HG03521 (cell line): ENCODE measurements around the gene PHTF1.

ENCODE experiments used
- ATAC-seq: cut with Tn5 transposase; IDR thresholded peaks from one replicate; pipeline ENCODE4 v1.9.1; 2021; ENCODE audit warnings: mild to moderate bottlenecking, moderate library complexity; ENCODE audit not compliant: unreplicated experiment

Gene PHTF1

DNA sequence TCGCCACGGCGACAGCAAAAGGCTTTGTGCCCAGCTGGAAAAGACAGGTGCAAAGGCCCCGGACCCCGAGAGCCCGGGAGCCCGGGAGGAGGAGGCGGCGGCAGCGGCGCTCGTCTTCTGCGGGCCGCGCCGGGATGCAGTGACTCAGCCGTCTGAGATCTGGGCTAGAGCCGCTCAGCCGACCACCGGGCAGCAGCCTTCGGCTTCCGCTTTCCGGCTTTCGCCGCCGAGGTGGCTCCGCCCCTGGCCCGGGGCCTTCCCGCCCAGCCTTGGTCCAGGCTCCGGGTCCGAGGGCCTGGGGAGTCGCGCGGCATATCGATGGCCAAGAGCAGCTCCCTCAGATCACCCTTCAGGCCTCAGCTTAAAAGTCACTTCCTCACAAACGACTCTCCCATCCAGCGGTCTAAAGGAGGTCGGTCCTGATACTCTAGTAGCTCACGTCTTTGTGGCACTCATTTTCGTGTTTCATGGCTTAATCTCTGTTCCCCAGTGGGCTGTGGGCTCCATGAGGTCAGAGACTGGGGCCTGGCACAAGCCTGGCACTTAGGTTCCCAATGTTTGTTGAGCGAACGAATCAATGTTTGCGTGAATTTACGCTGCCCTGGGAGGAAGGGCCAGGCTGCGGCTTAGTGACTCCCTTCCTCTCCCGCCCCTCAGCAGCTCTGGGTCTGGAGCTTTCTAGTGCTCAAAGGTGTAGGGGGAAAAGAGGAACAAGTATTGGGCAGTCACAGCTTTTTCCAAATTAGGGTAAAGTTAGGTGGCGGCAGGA lies at the start of gene PHTF1:
PHTF1 (minus strand) TSS at position 154 of the 769 bp plus-strand sequence. CDS start 783 bp downstream, outside the sequence.
- ATAC-seq, result peak; percentile 68

DNA sequence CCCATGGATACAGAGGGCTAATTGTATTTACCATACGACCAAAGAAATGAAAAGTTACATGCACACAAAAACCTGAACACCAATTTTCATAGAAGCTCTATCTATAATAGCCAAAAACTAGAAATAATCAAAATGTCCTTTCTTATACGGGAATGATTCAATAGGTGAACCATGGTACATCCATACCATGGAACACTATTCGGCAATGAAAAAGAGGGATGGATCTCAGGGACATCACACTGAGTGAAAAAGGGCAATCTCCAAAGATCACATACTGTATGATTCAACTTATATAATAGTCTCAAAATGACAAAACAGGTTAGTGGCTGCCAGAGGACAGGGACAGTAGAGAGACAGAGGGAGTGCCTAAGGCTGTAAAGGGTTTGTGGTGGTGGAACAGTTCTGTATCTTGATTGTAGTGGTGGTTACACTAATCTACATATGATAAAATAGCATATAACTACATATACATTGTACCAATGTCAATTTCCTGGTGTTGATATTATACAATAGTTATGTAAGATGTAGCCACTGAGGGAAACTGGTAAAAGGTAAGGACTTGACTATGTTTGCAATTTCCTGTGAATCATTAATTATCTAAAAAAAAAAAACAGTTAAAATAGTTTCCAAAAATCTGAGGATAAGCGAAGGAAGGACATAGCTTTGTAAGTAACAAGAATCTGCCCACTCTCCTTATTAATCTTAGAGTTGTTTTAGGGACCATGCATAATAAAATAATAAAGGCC lies 49.3 kb upstream of the PHTF1 start:
- ATAC-seq, result no peak

DNA sequence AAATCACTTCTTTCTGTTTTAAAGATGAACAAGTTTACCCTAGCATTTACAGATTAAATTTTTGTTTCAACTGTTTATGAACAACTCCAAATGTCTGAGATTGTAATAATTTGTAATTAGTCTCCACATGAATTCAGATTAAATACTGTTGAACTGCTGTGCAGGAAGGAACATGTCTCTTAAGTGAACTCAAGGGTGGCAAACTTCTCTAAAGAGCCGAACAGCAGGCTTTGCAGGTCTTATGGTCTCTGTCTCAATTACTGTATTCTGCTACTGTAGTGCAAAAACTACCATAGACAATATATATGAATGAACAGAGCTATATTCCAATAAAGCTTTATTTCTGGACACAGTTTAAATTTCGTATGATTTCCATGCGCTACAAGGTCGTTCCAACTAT lies 46.4 kb upstream of the PHTF1 start:
- ATAC-seq, result no peak

DNA sequence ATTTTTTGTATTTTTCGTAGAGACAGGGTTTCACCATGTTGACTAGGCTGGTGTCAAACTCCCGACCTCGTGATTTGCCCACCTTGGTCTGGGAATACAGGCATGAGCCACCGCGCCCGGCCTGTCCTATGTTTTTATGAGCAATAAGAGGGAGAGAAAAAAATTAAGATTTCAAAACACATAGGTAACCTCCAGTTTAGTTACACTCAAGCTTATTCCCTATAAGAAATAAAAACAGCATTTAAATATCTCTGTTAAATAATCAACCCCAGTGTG lies 45.9 kb upstream of the PHTF1 start:
- no peak for ATAC-seq

DNA sequence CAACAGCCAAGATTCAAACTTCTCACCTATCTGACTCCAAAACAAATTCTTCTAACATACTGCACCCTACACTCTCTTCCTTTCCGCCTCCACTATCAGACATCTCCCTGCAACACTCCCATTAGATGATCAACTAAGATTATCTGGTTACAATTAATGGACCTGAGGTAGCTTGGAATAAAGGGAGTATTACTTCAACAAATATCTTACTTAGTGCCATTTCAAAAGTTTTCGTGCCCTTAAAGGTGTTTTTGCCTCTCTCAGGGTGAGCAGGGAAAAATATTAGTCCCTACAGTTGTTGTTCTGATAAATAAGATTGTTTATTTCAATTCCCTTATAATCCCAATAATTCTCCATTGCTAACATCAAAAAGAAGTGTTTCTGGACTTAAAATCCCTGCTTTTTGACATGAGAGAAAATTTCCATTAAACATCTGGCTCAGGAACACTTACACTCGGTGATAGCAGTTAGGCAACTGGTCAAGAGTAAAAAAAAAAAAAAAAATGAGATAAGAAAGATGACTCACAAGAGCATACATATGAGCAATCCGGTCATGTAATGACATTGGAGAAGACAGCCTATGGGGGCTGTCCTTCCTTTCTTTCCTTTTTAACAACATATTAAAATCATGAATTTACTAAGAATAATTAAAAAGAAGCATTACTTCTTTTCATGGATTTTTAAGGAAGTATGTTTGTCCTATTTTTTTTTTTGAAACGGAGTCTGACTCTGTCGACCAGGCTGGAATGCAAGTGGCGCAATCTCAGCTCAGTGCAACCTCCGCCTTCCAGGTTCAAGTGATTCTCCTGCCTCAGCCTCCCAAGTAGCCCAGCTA lies 45.4 kb upstream of the PHTF1 start:
- no peak for ATAC-seq

DNA sequence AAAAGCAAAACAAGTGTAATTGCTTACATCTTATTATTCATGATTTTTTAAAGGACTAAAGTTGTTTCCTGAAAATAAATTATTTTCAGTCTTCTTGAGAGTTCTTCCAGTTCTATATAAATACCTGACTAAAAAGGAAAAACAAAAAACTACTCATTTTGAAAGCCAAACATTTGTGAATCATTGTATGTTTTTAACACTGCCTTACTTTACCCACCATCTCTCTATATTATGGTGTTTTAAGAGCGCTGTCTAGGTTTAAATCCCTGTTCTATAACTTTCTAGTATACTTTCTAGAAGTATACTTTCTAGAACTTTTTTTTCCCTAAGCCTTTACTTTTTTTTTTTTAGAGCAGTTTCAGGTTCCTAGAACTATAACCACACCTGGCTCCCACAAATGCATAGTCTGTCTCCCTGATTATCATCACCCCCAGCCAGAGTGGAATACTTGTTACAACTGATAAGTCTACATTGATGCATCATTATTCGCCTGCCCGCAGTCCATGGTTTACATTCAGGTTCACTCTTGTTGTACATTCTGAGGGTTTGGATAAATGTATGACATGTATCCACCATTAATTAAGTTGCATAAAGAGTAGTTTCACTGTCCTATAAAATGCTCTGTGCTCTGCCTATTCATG lies 43.2 kb upstream of the PHTF1 start:
- no peak for ATAC-seq

DNA sequence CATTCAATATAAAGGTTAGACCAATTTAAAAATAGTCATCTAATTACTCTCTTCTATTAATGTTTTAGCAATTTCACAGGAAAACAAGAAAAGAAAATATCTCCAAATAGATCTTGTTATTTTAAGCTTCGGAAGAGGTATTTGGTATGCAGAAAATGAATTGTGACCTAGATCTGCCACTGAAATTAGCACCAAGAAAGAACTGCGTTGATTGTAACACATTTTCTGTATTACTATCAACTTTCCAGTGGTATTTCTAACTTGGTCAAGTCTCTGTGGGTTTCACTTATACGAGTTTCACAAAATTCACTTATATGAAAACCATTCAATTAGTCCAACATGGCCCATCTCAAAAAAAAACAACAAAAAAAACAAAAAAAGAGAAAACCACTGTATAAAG lies 41.2 kb upstream of the PHTF1 start:
- no peak for ATAC-seq

DNA sequence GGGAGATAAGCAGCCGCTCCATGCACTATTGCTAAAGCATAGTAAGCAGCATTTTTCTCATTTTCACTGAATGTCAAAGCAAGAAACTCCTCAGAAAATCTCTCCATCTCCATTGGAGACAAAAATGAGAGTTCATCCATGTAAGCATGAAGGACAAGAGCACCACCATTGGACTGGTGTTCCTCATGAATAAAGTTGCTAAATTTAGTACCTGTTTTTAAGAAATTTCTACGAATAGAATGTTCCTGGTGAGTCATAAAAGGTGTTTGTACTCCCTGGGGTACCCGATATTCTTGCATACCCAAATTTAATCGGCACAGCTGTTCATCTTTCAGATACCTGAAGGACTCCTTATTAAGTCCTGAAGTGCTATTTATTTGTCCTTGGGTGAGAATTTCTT lies 38.2 kb upstream of the PHTF1 start:
- no peak for ATAC-seq

DNA sequence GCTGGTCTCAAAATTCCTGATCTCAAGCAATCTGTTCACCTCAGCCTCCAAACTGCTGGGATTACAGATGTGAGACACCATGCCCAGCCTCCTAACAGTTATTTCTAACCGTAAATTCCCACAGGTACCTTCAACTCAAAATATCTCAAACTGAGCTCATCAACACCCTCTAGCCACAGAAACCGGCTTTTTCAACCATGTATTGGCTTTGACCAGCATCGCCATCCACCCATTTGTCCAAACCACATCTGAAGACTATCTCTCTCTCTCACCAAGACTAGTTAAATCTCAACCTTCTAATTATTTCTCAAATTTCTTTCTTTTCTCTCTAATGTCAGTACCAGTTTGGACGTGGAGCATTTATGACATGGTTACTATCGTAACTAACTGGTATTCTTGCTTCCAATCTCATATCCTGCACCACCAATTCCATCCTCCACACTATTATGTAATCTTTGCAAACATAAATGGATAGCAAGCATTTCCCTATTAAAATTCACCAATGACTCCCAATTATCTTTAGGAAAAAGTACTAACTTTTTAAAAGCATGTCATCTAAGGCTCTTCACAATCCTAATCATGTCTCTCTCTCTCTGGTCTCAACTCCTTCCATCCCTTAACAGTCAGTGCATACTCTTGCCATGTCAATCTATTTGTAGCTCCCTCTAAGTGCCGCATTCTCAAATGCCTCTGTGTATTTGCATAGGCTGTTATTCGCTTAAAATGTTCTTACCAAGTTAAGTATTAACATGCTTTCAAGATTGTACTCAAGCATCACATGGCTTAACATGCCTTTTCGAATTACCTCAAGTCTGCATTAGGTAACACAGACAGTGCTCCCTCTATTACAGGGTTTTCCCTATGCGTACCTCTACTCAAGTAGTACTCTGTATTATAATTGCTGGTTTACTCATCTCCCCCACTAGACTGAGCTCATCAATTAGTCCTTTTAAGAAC lies 34.9 kb upstream of the PHTF1 start:
- no peak for ATAC-seq

DNA sequence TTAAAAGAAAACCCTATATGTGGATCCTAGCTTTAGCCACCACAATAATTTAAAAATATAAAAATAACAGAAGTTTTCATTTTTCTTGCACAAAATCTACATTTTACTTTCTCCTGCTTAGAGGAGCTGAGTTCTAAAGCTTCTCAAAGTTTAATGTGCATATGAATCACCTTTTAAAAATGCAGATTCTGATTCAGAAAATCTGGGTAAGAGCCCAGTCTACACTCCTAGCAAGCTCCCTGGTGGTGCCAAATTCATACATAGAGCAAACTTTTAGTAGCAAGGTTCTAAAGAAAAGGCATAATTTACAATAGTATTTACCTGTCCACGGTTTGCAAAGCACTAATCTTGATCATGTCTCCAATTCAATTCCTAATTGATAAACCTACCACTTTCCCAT lies 33.7 kb upstream of the PHTF1 start:
- ATAC-seq, result no peak

DNA sequence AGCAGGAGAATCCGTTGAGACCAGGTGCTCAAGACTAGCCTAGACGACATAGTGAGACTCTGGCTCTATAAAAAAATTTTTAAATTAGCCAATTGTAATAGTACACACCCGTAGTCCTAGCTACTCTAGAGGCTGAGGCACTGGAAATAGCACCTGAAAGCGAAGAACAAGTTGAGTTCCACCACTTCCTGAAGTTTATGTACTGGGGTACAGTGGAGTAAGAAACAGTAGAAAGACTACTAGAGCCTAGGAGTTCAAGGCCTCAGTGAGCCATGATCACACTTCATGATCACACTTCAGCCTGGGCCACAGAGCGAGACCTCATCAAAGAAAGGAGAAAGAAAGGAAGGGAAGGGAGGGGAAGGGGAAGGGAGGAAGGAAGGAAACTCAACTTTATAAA lies 33.2 kb upstream of the PHTF1 start:
- no peak for ATAC-seq

DNA sequence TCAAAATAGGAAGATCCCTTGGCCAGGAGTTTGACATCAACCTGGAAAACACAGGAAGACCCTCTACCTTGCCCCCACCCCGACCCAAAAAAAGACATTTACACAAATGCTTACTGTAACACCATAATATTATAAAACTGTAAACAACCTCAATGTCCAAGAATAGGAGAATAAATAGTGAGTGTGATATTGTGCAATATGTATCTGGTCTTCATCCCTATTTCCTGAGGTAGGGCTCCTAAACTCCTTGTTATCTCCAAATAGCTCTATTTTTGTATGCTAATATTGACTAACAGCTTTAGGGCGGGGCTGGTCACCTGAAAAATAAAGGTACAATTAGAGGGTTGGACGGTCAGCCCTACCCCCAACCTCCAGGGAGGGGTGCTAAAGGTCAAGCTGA lies 29.5 kb upstream of the PHTF1 start:
- ATAC-seq, result no peak

DNA sequence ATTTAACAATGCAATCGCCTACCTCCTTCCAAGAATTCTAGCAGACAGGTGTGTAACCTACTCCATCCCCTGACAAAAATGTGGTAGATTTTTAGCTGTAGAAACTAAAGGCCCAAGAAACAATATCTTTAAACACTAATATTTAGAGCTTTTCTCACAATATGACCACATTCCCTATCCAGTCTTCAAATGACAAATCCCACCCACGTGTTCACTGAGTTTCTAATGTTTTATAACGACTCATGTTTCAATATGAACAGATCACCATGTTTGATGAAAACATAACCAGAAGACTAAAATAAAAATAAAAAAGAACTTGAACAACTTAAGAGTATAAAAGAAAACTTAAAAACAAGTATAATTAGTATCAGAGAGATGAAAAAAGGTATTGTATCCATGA lies 28.4 kb upstream of the PHTF1 start:
- no peak for ATAC-seq

DNA sequence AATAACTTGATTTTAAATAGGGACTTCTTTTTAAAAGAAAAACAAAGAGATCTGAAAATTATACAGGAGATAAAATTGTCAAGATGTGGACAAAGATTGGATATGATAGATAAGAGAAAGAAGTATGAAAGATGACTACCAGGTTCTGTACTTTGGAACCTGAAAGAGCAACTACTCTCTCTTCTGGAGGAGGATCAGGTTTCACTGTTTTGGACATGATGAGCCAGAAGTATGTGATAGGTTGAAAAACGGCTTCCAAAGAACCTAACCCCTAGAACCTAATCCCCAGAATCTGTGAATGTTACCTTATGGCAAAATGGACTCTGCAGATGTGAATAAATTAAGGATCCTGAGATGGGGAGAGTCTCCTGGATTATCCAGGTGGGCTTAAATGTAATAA lies 26.8 kb upstream of the PHTF1 start:
- no peak for ATAC-seq

DNA sequence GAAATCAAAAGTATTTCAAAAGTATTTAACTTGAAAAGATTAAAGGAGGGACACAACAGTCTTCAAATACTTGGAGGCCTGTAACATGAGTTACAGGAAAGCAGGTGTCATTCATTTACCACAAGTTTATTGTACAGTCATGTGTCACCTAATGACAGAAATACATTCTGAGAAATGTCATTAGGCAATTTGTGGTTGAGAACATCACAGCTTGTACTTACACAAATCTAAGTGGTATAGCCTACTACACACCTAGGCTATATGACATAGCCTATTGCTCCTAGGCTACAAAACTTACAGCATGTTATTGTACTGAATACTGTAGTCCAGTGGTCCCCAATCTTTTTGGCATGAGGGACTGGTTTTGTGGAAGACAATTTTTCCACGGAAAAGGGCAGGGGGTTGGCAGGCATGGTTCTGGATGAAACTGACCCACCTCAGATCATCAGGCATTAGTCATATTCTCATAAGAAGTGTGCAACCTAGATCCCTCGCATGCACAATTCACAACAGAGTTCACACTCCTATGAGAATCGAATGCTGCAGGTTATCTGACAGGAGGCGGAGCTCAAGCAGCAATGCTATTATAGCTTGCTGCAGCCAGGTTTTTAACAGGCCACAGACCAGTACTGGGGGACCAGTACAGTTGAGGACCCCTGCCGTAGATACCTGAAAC lies 25.0 kb upstream of the PHTF1 start:
- ATAC-seq, result peak; percentile 65

DNA sequence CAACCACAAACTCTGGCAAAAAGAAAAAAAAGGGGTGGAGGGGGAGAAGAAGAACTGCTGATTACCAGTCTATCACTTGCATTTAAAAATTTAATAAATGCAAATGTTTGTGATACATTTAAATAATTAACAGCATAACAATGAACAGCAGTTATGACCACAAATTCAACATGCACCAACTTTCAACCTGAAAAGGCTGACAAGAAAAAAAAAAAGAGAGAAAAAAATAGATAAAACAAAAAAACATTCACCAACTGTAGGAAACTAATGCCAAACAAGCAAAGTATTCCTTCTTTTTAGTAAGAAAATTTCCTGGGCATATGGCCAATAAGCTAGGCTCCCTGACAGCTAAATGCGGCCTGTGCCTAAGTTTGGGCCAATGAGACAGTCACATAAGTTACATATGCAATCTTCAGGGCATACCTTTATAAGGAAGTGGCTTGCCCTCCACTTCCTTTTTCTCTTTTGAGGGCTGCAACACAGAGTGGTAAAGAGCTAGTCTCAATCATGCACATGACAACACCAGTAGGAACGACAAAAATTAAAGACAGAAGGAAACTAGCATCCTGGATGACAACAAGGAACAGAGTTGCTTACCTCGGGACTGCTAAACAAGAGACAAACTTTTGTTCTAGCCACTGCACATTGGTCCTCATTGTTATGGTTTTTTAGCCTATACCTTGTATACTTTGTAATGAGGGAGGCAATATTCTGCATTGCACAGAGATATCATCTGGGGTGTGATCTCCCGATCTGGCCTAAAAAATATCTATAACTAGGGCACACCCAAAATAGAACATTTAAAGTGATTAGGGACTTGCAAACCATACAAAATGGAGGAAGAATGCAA lies 24.2 kb upstream of the PHTF1 start:
- ATAC-seq, result peak; percentile 76

DNA sequence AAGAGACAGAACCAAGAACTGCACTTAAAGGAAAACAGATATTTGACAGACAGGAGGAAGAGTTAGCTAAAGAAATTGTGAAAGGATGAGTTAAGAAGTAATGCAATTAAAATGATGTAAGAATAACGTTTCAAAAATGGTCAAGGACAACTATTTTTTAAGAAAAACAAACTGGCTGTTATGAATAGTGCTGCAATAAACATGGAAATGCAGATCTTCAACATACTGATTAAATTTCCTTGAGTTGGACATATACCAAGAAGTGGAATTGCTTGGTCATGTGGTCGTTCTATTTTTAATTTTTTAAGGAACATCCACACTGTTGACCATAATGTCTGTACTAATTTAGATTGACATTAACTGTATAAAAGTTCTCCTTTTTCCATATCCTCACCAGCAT lies 23.1 kb upstream of the PHTF1 start:
- no peak for ATAC-seq

DNA sequence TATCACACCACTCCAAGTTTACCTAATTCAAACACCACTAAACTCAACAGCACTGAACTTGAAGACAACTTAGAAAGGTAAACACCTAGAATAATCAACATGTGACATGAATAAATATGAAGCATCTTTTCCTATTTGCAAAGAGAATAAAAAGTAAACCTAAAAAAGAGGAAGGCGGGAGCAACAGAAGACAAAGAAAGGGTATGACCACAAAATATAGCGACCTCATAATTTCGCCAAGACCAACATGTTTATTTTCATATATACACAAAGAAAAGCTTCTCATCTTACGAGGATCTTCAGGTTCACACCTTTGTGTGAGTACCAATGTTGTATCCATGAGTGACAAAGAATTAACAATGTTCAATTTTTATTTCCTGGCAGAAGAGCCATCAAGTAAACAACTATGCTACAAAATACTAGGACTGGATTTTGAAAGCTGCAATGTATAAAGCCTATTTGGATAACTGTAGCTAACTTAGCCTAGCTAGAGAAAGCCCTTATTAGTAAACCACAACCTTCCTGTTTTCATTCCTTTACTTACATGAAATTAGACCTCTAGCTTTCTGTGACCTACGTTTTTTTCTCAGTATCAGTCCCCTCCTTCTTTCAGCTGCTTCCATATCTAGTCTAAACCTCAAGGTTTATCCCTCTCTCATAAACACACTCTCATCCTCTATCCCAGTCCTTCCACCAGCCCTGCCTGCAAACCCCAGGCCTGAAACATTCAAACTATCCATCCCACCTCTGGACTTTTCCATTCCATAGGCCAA lies 21.3 kb upstream of the PHTF1 start:
- no peak for ATAC-seq
